DOHH2 (cell line): ENCODE results near the gene CCRL2.

Experiments
- H3F3A ChIP-seq: fragments of 200-600 bp; sonication (generic), shearing (Covaris generic); 2 replicates; pipeline ENCODE4 v1.6.0; 2016; ENCODE audit warnings: antibody characterized with exemption, mild to moderate bottlenecking; ENCODE audit not compliant: control insufficient read depth, insufficient read depth
- H3K27ac ChIP-seq: fragments of 200-600 bp; sonication (generic); 2 replicates; pipeline ENCODE4 v1.5.1; 2014; ENCODE audit warnings: low read depth, mild to moderate bottlenecking, low read length, moderate library complexity
- H3K27me3 ChIP-seq: fragments of 200-600 bp; sonication (generic); 2 replicates; pipeline ENCODE4 v1.6.1; 2014; ENCODE audit warnings: mild to moderate bottlenecking, low read length, mixed read lengths; ENCODE audit not compliant: control insufficient read depth
- H3K36me3 ChIP-seq: fragments of 200-600 bp; sonication (generic); 2 replicates; pipeline ENCODE4 v1.6.1; 2014; ENCODE audit warnings: mild to moderate bottlenecking, low read length, moderate library complexity, mixed read lengths; ENCODE audit not compliant: control insufficient read depth
- H3K4me1 ChIP-seq: fragments of 200-600 bp; sonication (generic); 2 replicates; pipeline ENCODE4 v1.6.1; 2014; ENCODE audit warnings: mild to moderate bottlenecking, low read length, mixed read lengths; ENCODE audit not compliant: control insufficient read depth
- H3K4me2 ChIP-seq: fragments of 200-600 bp; sonication (generic); 2 replicates; pipeline ENCODE4 v1.6.0; 2014; ENCODE audit warnings: mild to moderate bottlenecking, low read length, moderate library complexity
- H3K4me3 ChIP-seq: fragments of 200-600 bp; sonication (generic); 2 replicates; pipeline ENCODE4 v1.5.1; 2014; ENCODE audit warnings: mild to moderate bottlenecking, low read length, mixed read lengths
- H3K79me2 ChIP-seq: fragments of 200-600 bp; sonication (generic); 2 replicates; pipeline ENCODE4 v1.6.1; 2014; ENCODE audit warnings: mild to moderate bottlenecking, low read length, mixed read lengths; ENCODE audit not compliant: control insufficient read depth
- H3K9me2 ChIP-seq: fragments of 200-600 bp; sonication (generic); replicated peaks from 2 replicates; pipeline ENCODE4 v1.6.1; 2014; ENCODE audit warnings: mild to moderate bottlenecking, low read length, mixed read lengths; ENCODE audit not compliant: control insufficient read depth
- H3K9me3 ChIP-seq: fragments of 200-600 bp; sonication (generic); 2 replicates; pipeline ENCODE4 v1.6.1; 2014; ENCODE audit warnings: antibody characterized with exemption, low read length, mixed read lengths; ENCODE audit not compliant: control insufficient read depth, insufficient read depth
- H4K20me1 ChIP-seq: fragments of 200-600 bp; sonication (generic); 2 replicates; pipeline ENCODE4 v1.6.0; 2014; ENCODE audit warnings: low read depth, mild to moderate bottlenecking, antibody characterized with exemption, low read length, moderate library complexity; ENCODE audit not compliant: control insufficient read depth, insufficient read depth
- EZH2phosphoT487 ChIP-seq: fragments of 200-600 bp; sonication (generic); IDR thresholded peaks from 2 replicates; pipeline ENCODE4 v1.6.1; 2017; ENCODE audit warnings: borderline replicate concordance, mild to moderate bottlenecking, antibody characterized with exemption, low read length, moderate library complexity, mixed read lengths
- TF ChIP-seq, protein P1 (sequence below): fragments of 200-600 bp; sonication (generic); IDR thresholded peaks from one replicate; pipeline ENCODE4 v1.5.1; 2014; ENCODE audit warnings: antibody characterized with exemption, mild to moderate bottlenecking, low read depth, low read length; ENCODE audit not compliant: poor library complexity, severe bottlenecking

The CCRL2 gene

GRCh38 chr3:46456118-46456517 lies 49.1 kb downstream of the CCRL2 start:
- peaks cover 15% of the 10 kb centered on the region for H3K27me3 ChIP-seq
- H3K4me3 ChIP-seq, result no peak overlapping the region
- H3K4me1 ChIP-seq, result no peaks in the 10 kb centered on the region
- no peak overlapping the region for H3K27ac ChIP-seq
- H3K36me3 ChIP-seq, result no peaks in the 10 kb centered on the region
- H3K9me3 ChIP-seq, result no peaks in the 10 kb centered on the region
- H3K79me2 ChIP-seq, result no peaks in the 10 kb centered on the region
- H3K9me2 ChIP-seq, result no peaks in the 10 kb centered on the region
- TF ChIP-seq, protein P1, sequence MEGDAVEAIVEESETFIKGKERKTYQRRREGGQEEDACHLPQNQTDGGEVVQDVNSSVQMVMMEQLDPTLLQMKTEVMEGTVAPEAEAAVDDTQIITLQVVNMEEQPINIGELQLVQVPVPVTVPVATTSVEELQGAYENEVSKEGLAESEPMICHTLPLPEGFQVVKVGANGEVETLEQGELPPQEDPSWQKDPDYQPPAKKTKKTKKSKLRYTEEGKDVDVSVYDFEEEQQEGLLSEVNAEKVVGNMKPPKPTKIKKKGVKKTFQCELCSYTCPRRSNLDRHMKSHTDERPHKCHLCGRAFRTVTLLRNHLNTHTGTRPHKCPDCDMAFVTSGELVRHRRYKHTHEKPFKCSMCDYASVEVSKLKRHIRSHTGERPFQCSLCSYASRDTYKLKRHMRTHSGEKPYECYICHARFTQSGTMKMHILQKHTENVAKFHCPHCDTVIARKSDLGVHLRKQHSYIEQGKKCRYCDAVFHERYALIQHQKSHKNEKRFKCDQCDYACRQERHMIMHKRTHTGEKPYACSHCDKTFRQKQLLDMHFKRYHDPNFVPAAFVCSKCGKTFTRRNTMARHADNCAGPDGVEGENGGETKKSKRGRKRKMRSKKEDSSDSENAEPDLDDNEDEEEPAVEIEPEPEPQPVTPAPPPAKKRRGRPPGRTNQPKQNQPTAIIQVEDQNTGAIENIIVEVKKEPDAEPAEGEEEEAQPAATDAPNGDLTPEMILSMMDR, result no peak
- TF ChIP-seq EZH2phosphoT487, result no peak
- H4K20me1 ChIP-seq, result no peaks in the 10 kb centered on the region
- no peak overlapping the region for H3K4me2 ChIP-seq
- no peaks in the 10 kb centered on the region for H3F3A ChIP-seq
